ENCODE results near the gene DHX57.
"Not testable (repeated sequence)": the region's sequence is repeated elsewhere in the genome, so short reads cannot be mapped to it uniquely, and the experiment has no call there.

Gene DHX57

GRCh38 chr2:38866773-38867443 is 8.8 kb downstream of the DHX57 start:
- no peak for DNase-seq

DNA sequence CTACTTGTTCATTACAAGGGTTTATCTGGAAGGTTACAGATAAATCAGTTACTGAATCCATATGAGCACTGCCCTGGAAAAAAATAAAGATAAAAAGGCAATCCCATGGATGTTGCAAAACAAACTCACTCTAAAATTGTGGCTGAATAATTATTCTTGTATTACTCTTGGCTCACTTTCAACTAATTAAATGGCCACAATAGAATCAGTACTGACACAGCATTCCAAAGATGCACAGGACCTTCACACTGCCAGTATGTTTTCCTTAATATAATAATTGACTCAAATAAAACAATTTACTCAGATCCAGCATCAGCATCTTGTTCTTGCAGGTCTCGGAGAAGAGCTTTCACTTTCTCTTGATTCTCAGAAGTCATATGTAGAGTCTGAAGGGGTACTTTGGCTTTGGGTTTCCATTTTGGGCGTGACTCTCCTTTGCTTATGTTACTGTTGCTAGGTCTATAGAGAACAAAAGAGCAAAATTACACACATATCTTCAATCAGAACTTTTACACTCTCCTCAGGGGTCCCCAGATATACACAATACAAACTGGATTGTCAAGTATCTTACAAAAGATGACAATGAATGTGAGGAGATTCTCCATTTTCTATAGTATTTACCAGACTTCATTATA is 12.6 kb downstream of the DHX57 start:
- DNase-seq: no peak

DNA sequence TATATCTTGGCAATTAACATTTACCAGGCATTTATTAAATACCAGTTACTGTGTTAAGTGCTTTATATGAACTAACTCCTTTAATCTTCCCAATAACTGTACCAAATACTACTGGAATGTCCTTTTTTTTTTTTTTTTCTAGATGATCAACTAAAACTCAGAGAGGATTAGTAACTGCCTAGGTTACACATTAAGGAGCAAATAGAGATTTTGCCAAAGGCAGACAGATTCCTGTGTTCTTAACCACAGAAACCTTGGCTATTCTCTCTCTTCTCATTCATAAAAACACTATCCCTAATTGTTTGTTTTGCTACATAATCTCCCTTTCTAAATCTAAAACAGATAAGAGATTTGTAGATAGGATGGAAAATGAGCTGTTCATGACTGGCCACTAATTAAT is 13.3 kb downstream of the DHX57 start:
- DNase-seq: no peak

GRCh38 chr2:38856165-38856564 is 19.6 kb downstream of the DHX57 start:
- no peak for DNase-seq

DNA sequence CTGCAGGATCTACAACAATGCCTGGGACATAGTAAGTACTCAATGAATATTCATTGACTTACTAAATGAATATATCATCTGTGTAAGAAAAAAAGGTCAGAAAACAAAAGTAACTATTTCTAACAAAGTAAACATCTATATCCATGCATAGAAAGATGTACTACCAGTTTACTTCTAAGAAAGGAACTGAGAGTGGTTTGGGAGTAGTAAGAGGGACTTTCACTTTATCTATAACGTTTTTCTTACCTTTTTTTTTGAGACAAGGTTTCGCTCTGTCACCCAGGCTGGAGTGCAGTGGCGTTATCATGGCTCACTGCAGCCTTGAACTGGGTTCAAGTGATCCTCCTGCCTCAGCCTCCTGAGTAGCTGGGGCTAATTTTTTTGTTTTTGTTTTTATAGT is 25.7 kb downstream of the DHX57 start:
- DNase-seq: no peak

DNA sequence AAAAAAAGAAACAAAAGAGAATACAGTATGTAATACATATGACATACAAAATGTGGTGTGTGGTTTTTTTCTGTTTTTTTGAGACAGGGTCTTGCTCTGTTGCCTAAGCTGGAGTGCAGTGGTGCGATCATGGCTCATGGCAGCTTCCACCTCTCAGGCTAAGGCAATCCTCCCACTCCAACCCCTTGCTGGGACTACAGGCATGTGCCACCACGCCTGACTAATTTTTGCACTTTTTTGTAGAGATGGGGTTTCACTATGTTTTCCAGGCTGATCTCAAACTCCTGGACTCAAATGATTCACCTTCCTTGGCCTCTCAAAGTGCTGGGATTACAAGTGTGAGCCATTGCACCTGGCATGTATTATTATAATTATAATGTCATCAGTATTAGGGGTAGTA is 38.9 kb downstream of the DHX57 start:
- no peak for DNase-seq

DNA sequence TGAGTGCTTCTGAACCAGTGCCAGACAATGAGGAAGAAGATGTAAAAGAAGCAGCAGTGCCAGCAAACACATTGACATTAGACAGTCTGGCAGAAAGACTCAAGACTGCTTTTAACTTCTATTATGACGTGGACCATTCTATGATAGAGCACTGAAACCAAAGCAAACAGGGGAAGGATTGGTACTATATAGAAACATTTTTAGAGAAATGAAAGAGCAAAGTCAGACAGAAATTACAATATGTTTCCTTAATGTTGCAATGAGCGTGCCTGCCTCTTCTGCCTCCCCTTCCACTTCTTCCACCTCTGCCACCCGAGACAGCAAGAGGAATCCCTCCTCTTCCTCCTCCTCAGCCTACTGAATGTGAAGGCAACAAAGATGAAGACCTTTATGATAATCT is 39.7 kb downstream of the DHX57 start:
- no peak for DNase-seq

DNA sequence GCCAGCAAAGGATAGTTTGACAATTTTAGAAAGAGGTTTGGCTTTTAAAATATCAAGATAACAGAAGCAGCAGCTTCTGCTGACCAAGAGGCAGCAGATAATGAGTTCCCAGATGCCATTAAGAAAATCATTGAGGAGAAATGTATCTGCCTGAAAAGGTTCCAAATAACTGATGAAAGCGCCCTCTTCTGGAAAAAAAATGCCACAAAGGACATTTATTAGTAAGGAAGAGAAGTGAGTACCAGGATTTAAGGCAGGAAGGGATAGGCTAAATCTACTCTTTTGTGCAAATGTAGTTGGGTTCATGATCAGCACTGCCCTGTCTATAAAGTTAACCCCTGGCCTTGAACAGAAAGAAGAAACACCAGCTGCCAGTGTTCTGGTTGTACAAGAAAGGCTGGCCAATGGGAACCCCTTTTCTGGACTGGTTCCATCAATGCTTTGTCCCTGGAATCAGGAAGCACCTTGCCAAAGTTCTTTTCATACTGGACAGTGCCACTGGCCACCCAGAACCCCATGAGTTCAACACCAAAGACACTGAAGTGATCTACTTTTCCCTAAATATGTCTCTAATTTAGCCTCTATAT is 40.6 kb downstream of the DHX57 start:
- DNase-seq: no peak

GRCh38 chr2:38830526-38831159 is 45.1 kb downstream of the DHX57 start:
- no peak for DNase-seq

DNA sequence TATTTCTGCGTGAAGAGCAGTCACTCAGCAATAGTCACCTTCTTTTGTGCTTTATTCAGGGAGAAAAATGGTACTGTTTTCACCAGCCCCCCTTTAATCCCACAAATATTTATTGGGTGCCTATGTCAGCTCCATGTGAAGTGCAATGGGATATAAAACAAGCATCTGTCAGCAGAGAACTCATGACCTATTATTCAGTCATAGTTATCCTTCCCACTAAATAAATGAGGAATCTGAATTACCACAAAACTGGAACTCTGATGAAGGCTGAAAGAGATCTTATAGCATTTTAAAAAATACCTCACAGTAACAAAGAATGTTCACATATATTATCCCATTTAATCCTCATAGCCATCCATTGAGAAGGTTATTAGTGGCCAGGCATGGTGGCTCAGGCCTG is 45.8 kb downstream of the DHX57 start:
- DNase-seq: no peak

GRCh38 chr2:38828460-38828859 is 47.3 kb downstream of the DHX57 start:
- DNase-seq: no peak

GRCh38 chr2:38827539-38828145 is 48.1 kb downstream of the DHX57 start:
- not testable (repeated sequence) for DNase-seq

GRCh38 chr2:38825956-38826355 is 49.8 kb downstream of the DHX57 start:
- no peak for DNase-seq

DNA sequence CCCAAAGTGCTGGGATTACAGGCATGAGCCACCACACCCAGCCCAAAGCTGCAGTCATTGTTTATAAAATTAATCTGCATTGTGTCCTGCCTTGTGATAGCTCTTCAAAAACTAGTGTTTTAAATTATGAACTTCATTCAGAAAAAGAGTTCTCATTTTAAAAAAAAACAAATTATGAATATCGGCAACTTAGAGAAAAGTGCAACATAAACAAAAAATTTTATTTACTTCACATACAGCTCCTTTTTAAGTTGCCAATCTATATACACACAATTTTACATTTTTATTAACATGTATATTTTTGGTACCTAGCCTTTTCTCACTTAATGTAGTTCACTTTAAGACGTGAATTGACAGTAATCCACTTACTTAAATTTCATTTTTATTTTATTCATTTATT is 50.8 kb downstream of the DHX57 start:
- no peak for DNase-seq

- no peak for DNase-seq
These were observed 52.3 kb downstream of the DHX57 start for GRCh38 chr2:38823386-38823785.

- DNase-seq: no peak
These were observed 57.2 kb downstream of the DHX57 start for GRCh38 chr2:38818565-38818964.

DNA sequence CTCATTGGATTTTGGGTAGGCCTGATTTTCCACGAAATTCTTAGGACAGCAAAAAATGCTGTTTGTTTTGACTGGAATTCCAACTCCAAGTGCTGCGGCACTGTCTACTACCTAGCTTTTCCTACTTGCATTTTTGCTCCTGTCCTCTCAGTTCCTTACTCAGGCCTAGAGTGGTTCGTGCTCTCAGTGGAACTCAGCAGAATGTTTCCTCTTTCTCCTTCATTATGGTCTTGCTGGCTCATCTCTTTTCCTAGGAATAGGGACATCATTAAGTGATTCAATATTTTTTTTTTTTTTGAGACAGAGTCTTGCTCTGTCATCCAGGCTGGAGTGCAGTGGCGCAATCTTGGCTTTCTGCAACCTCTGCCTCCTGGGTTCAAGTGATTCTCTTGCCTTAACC is 59.8 kb downstream of the DHX57 start:
- no peak for DNase-seq

- DNase-seq: no peak
These were observed 65.2 kb downstream of the DHX57 start for GRCh38 chr2:38810488-38810887.

GRCh38 chr2:38808677-38809076 is 67.1 kb downstream of the DHX57 start:
- DNase-seq: no peak

DNA sequence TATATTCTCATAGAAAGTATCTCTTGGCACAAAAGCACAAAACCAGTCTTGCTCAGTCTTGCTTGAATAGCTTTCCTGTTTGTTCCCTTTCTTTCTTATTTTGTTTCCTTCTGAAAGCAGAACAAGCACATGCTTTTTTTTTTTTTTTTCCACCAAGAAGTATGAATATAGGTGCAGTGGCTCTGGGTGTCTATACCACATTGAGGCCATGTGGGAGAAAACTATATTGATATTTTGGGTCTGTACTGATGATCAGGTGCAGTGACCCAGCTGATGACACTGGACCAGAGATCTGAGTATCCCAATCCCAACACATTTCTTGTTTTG is 69.0 kb downstream of the DHX57 start:
- no peak for DNase-seq

GRCh38 chr2:38806015-38806732 is 69.6 kb downstream of the DHX57 start:
- DNase-seq: no peak

DNA sequence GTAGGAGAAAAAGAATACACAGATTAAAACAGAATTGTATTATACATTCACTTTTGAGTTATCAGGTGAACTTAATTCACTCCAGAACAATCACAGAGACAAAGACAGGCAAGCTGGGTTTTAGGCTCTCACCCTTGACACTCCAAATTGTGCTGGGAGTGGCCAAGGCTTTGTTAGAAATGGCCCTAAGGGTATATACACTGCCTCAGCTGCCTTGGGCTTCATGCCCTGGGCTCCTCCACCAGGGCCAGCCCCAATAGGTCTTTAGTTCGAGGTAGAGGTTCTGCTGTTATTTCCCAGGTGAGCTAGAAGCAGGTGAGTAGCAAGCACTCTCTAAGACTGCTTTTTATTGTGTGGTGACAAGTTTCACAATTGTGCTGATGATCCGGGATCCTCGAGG is 77.8 kb downstream of the DHX57 start:
- no peak for DNase-seq

GRCh38 chr2:38797250-38797676 is 78.5 kb downstream of the DHX57 start:
- no peak for DNase-seq
